Measurements from ENCODE around the gene GPR173. TPM values are rescaled to one million over a fixed set of nuclear protein-coding genes. Genes with fewer than 3 reads are reported as not detected.

GPR173 gene
- total and polyA plus RNA-seq, 9 of the 15 experiments (the other 6 are each of a cell fraction or from before 2014, with no cell fraction given), result 0.01 TPM; not detected in 8

- BruUV-seq (replicated peaks), result no TSS peak
- WGBS (ENCODE audit: insufficient coverage, low coverage, missing lambda C conversion rate), result 0% methylated on average over 11 of the region's 16 CpGs
- ChIA-PET POLR2A (no interaction called here), CTCF (ENCODE audit: low intra/inter-chr PET ratio) (interaction anchor here (0.6 to 1.7 kb wide), 4 partner anchors 22 to 421 kb away, joined by 3 to 4 read pairs (median 4); no protein-coding TSS in a partner anchor)
- peak; percentile 90 for ATAC-seq
- Histone ChIP-seq H3K4me3 (peak overlapping the region; percentile 55), H3K4me2 (ENCODE audit: insufficient read depth, low read length) (peak overlapping the region; percentile 84), H3K9me1 (ENCODE audit: control insufficient read depth, insufficient read depth, low read length) (no peaks in the 10 kb centered on the region), H3K79me2 (ENCODE audit: control insufficient read depth, insufficient read depth, low read length) (peaks cover 2% of the 10 kb centered on the region; the same call in 2 of the 3 replicates), H3K4me1 (replicated peaks in 1 of 2; ENCODE audit: control insufficient read depth in 2 of 2, insufficient read depth in 2 of 2, low read length in 2 of 2) (peaks cover 4 to 6% of the 10 kb centered on the region in 2 experiments; a peak in 2 of 5 replicates), H3K27me3 (ENCODE audit: control insufficient read depth in 2 of 2, insufficient read depth in 2 of 2, low read length in 2 of 2) (no peaks in the 10 kb centered on the region), H3K27ac (ENCODE audit: extremely low read depth, low read depth, low read length) (peak overlapping the region; percentile 86), H3K36me3 (ENCODE audit: control insufficient read depth, insufficient read depth, low read length) (no peaks in the 10 kb centered on the region), H3K9me3 (replicated peaks; ENCODE audit: control insufficient read depth, insufficient read depth, low read depth, low read length) (no peaks in the 10 kb centered on the region; the same call in 1 of the 2 replicates), H4K20me1 (replicated peaks; ENCODE audit: control insufficient read depth, insufficient read depth, low read length) (no peaks in the 10 kb centered on the region), H3K9ac (ENCODE audit: insufficient read depth in 1 of 2, low read depth in 2 of 2, low read length in 2 of 2) (peak overlapping the region; percentile 28 to 59; a peak in 3 of 4 replicates), H2AFZ (ENCODE audit: low read depth, low read length) (peak overlapping the region; percentile 92)
- in situ Hi-C loops (cut with MboI), result no loop called here
- FAIRE-seq, result peak; percentile 62
- peak; percentile 71 to 81 (median 76) for DNase-seq (ENCODE audit: extremely low read depth in 1 of 4, low spot score in 3 of 4)
- intact Hi-C loops (cut with micrococcal nuclease), result no loop called here
- TF ChIP-seq, protein P1, sequence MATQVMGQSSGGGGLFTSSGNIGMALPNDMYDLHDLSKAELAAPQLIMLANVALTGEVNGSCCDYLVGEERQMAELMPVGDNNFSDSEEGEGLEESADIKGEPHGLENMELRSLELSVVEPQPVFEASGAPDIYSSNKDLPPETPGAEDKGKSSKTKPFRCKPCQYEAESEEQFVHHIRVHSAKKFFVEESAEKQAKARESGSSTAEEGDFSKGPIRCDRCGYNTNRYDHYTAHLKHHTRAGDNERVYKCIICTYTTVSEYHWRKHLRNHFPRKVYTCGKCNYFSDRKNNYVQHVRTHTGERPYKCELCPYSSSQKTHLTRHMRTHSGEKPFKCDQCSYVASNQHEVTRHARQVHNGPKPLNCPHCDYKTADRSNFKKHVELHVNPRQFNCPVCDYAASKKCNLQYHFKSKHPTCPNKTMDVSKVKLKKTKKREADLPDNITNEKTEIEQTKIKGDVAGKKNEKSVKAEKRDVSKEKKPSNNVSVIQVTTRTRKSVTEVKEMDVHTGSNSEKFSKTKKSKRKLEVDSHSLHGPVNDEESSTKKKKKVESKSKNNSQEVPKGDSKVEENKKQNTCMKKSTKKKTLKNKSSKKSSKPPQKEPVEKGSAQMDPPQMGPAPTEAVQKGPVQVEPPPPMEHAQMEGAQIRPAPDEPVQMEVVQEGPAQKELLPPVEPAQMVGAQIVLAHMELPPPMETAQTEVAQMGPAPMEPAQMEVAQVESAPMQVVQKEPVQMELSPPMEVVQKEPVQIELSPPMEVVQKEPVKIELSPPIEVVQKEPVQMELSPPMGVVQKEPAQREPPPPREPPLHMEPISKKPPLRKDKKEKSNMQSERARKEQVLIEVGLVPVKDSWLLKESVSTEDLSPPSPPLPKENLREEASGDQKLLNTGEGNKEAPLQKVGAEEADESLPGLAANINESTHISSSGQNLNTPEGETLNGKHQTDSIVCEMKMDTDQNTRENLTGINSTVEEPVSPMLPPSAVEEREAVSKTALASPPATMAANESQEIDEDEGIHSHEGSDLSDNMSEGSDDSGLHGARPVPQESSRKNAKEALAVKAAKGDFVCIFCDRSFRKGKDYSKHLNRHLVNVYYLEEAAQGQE (IDR thresholded peaks at IDR 0.05; ENCODE audit: borderline replicate concordance), result peak; percentile 31; the same call in 1 of the 2 replicates
- TF ChIP-seq, protein P1 (CRISPR knock-in tag; IDR thresholded peaks at IDR 0.05; ENCODE audit: low read depth), result no peak
- no peak for TF ChIP-seq ZBTB9 (CRISPR knock-in tag; IDR thresholded peaks at IDR 0.05)
- peak in 1 of 2 experiments; percentile 33; a peak in 1 of 4 replicates for TF ChIP-seq MAZ (CRISPR knock-in tag; conservative IDR thresholded peaks at IDR 0.05 in 1 of 2, IDR thresholded peaks at IDR 0.05 in 1 of 2)
- 0 out of 2 replicates have a peak, but pooled peaks have one; percentile 36 for TF ChIP-seq MIER1 (IDR thresholded peaks at IDR 0.05; ENCODE audit: low read depth)
- TF ChIP-seq MTF1 (CRISPR knock-in tag; IDR thresholded peaks at IDR 0.05; ENCODE audit: borderline replicate concordance), result no peak
- TF ChIP-seq KDM4B (IDR thresholded peaks at IDR 0.05; ENCODE audit: borderline replicate concordance in 2 of 2, low read depth in 1 of 2), result no peak
- 0 out of 2 replicates have a peak, but pooled peaks have one; percentile 44 for TF ChIP-seq FOSL1 (tag; conservative IDR thresholded peaks at IDR 0.05)
- TF ChIP-seq FOXM1 (IDR thresholded peaks at IDR 0.05; ENCODE audit: low read depth), result peak; percentile 25; the same call in 1 of the 2 replicates
- no peak for TF ChIP-seq FOXM1 (CRISPR knock-in tag; IDR thresholded peaks at IDR 0.05; ENCODE audit: low read depth)
- 0 out of 2 replicates have a peak, but pooled peaks have one; percentile 16 for TF ChIP-seq MTA3 (IDR thresholded peaks at IDR 0.05; ENCODE audit: borderline replicate concordance)
- TF ChIP-seq ZFP36 (IDR thresholded peaks at IDR 0.05; ENCODE audit: low read depth, low read length, partially characterized antibody), result peak; percentile 96
- TF ChIP-seq CXXC5 (CRISPR knock-in tag; IDR thresholded peaks at IDR 0.05), result peak; percentile 26
Measured at GRCh38 chrX:53093177-53093655, 44.6 kb downstream of the GPR173 start.

All from K562 (cell line).